Loucy (cell line): ENCODE data around the gene TSTD2.
"Not testable (repeated sequence)": the region's sequence is repeated elsewhere in the genome, so short reads cannot be mapped to it uniquely, and the experiment has no call there.

Experiments used
- EZH2phosphoT487 ChIP-seq: fragments of 200-600 bp; IDR thresholded peaks from 2 replicates; pipeline ENCODE4 v1.6.1; 2018; ENCODE audit warnings: antibody characterized with exemption, mild to moderate bottlenecking, moderate library complexity, borderline replicate concordance
- TF ChIP-seq, protein P1 (sequence below): fragments of 200-600 bp; sonication (generic); conservative IDR thresholded peaks from 2 replicates; pipeline ENCODE4 v1.5.1; 2014; ENCODE audit warnings: mild to moderate bottlenecking, antibody characterized with exemption, low read length

DNA sequence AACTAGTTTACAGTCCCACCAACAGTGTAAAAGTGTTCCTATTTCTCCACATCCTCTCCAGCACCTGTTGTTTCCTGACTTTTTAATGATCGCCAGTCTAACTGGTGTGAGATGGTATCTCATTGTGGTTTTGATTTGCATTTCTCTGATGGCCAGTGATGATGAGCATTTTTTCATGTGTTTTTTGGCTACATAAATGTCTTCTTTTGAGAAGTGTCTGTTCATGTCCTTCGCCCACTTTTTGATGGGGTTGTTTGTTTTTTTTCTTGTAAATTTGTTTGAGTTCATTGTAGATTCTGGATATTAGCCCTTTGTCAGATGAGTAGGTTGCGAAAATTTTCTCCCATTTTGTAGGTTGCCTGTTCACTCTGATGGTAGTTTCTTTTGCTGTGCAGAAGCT is 51.6 kb downstream of the TSTD2 start:
- TF ChIP-seq, protein P1, sequence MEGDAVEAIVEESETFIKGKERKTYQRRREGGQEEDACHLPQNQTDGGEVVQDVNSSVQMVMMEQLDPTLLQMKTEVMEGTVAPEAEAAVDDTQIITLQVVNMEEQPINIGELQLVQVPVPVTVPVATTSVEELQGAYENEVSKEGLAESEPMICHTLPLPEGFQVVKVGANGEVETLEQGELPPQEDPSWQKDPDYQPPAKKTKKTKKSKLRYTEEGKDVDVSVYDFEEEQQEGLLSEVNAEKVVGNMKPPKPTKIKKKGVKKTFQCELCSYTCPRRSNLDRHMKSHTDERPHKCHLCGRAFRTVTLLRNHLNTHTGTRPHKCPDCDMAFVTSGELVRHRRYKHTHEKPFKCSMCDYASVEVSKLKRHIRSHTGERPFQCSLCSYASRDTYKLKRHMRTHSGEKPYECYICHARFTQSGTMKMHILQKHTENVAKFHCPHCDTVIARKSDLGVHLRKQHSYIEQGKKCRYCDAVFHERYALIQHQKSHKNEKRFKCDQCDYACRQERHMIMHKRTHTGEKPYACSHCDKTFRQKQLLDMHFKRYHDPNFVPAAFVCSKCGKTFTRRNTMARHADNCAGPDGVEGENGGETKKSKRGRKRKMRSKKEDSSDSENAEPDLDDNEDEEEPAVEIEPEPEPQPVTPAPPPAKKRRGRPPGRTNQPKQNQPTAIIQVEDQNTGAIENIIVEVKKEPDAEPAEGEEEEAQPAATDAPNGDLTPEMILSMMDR = not testable (repeated sequence)
- not testable (repeated sequence) for TF ChIP-seq EZH2phosphoT487
